Osteoblast (primary cell): ENCODE data around the gene CCSER1. TPM values are rescaled to one million over a fixed set of nuclear protein-coding genes. Genes with fewer than 3 reads are reported as not detected.

Experiments used
- DNase-seq: peaks from one replicate; pipeline ENCODE4 v3.0.0; 2011; ENCODE audit warnings: low spot score, mixed read lengths; ENCODE audit not compliant: insufficient read length; ENCODE audit errors: missing footprints
- H2AFZ ChIP-seq: 2 replicates; pipeline ENCODE4 v1.6.0; 2011; ENCODE audit warnings: mild to moderate bottlenecking, low read length
- H3K27ac ChIP-seq: 2 replicates; pipeline ENCODE4 v1.5.1; 2011; ENCODE audit warnings: mild to moderate bottlenecking, low read depth, low read length, moderate library complexity
- H3K27me3 ChIP-seq: 2 replicates; pipeline ENCODE4 v1.6.0; 2012; ENCODE audit warnings: mild to moderate bottlenecking, control low read depth, inconsistent platforms, low read length, moderate library complexity; ENCODE audit not compliant: insufficient read depth
- H3K36me3 ChIP-seq: 2 replicates; pipeline ENCODE4 v1.5.1; 2011; ENCODE audit warnings: mild to moderate bottlenecking, low read length, control low read depth, moderate library complexity; ENCODE audit not compliant: insufficient read depth
- H3K4me1 ChIP-seq: 2 replicates; pipeline ENCODE4 v1.5.1; 2011; ENCODE audit warnings: mild to moderate bottlenecking, low read length, control low read depth, moderate library complexity; ENCODE audit not compliant: insufficient read depth
- H3K4me2 ChIP-seq: 2 replicates; pipeline ENCODE4 v1.6.0; 2011; ENCODE audit warnings: mild to moderate bottlenecking, low read length; ENCODE audit not compliant: insufficient read depth
- H3K4me3 ChIP-seq: fragments of 200-600 bp; sonication (generic); 3 replicates; pipeline ENCODE4 v1.5.1; 2012; ENCODE audit warnings: mild to moderate bottlenecking, low read length, inconsistent platforms; ENCODE audit not compliant: insufficient read depth
- H3K79me2 ChIP-seq: 2 replicates; pipeline ENCODE4 v1.6.0; 2012; ENCODE audit warnings: mild to moderate bottlenecking, low read length, control low read depth, inconsistent platforms; ENCODE audit not compliant: insufficient read depth
- H3K9me3 ChIP-seq: 2 replicates; pipeline ENCODE4 v1.5.1; 2011; ENCODE audit warnings: low read depth, low read length, control low read depth
- H4K20me1 ChIP-seq: 2 replicates; pipeline ENCODE4 v1.6.0; 2012; ENCODE audit warnings: mild to moderate bottlenecking, low read length, control low read depth; ENCODE audit not compliant: insufficient read depth
- CTCF ChIP-seq: IDR thresholded peaks from 2 replicates; pipeline ENCODE4 v1.5.1; 2011; ENCODE audit warnings: mild to moderate bottlenecking, low read depth, low read length, moderate library complexity; ENCODE audit errors: extremely low read depth
- total RNA-seq: library from RNA; depleted of rRNA; stranded (reverse); fragments of >200 nt; gene quantifications from 2 replicates; pipeline ENCODE4 v1.2.3, GENCODE V29; 2012

Gene CCSER1
- total RNA-seq, 1 donor: under 0.01 TPM

- Histone ChIP-seq H3K27me3 (no peaks in the 10 kb centered on the region), H4K20me1 (no peaks in the 10 kb centered on the region), H3K9me3 (no peaks in the 10 kb centered on the region), H3K36me3 (no peaks in the 10 kb centered on the region), H3K4me3 (no peak overlapping the region), H2AFZ (no peak overlapping the region), H3K4me2 (no peak overlapping the region), H3K27ac (no peak overlapping the region), H3K4me1 (no peaks in the 10 kb centered on the region), H3K79me2 (no peaks in the 10 kb centered on the region)
- DNase-seq: no peak
- no peak for TF ChIP-seq CTCF
Observed at GRCh38 chr4:90421161-90421560, 294.0 kb downstream of the CCSER1 start.

GRCh38 chr4:90425893-90426292 lies 298.7 kb downstream of the CCSER1 start:
- Histone ChIP-seq H3K4me2 (no peak overlapping the region), H3K27me3 (no peaks in the 10 kb centered on the region), H3K27ac (no peak overlapping the region), H3K4me1 (no peaks in the 10 kb centered on the region), H3K9me3 (no peaks in the 10 kb centered on the region), H4K20me1 (no peaks in the 10 kb centered on the region), H3K4me3 (no peak overlapping the region), H3K79me2 (no peaks in the 10 kb centered on the region), H2AFZ (no peak overlapping the region), H3K36me3 (no peaks in the 10 kb centered on the region)
- no peak for TF ChIP-seq CTCF
- DNase-seq: no peak

- Histone ChIP-seq H3K9me3 (no peaks in the 10 kb centered on the region), H3K4me1 (no peaks in the 10 kb centered on the region), H3K27ac (no peak overlapping the region), H3K79me2 (no peaks in the 10 kb centered on the region), H3K4me2 (no peak overlapping the region), H3K4me3 (no peak overlapping the region), H2AFZ (no peak overlapping the region), H3K36me3 (no peaks in the 10 kb centered on the region), H4K20me1 (no peaks in the 10 kb centered on the region), H3K27me3 (no peaks in the 10 kb centered on the region)
- TF ChIP-seq CTCF: no peak
- no peak for DNase-seq
Observed at GRCh38 chr4:90438522-90438921, 311.3 kb downstream of the CCSER1 start.

GRCh38 chr4:90441770-90442169 lies 314.6 kb downstream of the CCSER1 start:
- Histone ChIP-seq H3K27ac (no peak overlapping the region), H2AFZ (no peak overlapping the region), H3K9me3 (no peaks in the 10 kb centered on the region), H3K4me1 (no peaks in the 10 kb centered on the region), H3K4me2 (no peak overlapping the region), H3K36me3 (no peaks in the 10 kb centered on the region), H3K4me3 (no peak overlapping the region), H3K79me2 (no peaks in the 10 kb centered on the region), H4K20me1 (no peaks in the 10 kb centered on the region), H3K27me3 (no peaks in the 10 kb centered on the region)
- no peak for DNase-seq
- no peak for TF ChIP-seq CTCF
